H9 (cell line): Measurements from ENCODE around the gene EBLN2. TPM values are rescaled to one million over a fixed set of nuclear protein-coding genes. Genes with fewer than 3 reads are reported as not detected.

Experiments
- DNase-seq: peaks from one replicate; pipeline ENCODE4 v3.0.0-alpha.2; 2017
- H2AFZ ChIP-seq: one replicate; pipeline ENCODE4 v1.6.1; 2013; ENCODE audit warnings: mild to moderate bottlenecking, low read length, control low read depth, moderate library complexity
- H2AK5ac ChIP-seq: 2 replicates; pipeline ENCODE4 v1.6.1; 2013; ENCODE audit warnings: low read length, control low read depth, mixed read lengths; ENCODE audit not compliant: insufficient read length
- H2BK120ac ChIP-seq: one replicate; pipeline ENCODE4 v1.6.1; 2013; ENCODE audit warnings: low read depth, mild to moderate bottlenecking, low read length, control low read depth, inconsistent platforms; ENCODE audit not compliant: poor library complexity, severe bottlenecking
- H2BK12ac ChIP-seq: 2 replicates; pipeline ENCODE4 v1.6.1; 2013; ENCODE audit warnings: low read length, control low read depth, mixed read lengths, low read depth; ENCODE audit not compliant: insufficient read length
- H2BK15ac ChIP-seq: 2 replicates; pipeline ENCODE4 v1.6.1; 2013; ENCODE audit warnings: low read depth, low read length, control low read depth
- H2BK20ac ChIP-seq: one replicate; pipeline ENCODE4 v1.6.1; 2013; ENCODE audit warnings: low read depth, mild to moderate bottlenecking, low read length, control low read depth, inconsistent platforms; ENCODE audit not compliant: poor library complexity, severe bottlenecking
- H2BK5ac ChIP-seq: 2 replicates; pipeline ENCODE4 v1.6.1; 2013; ENCODE audit warnings: low read length, control low read depth, mixed read lengths; ENCODE audit not compliant: insufficient read length
- H3K14ac ChIP-seq: 2 replicates; pipeline ENCODE4 v1.6.1; 2013; ENCODE audit warnings: low read length, control low read depth; ENCODE audit not compliant: insufficient read depth
- H3K18ac ChIP-seq: 2 replicates; pipeline ENCODE4 v1.6.1; 2013; ENCODE audit warnings: low read depth, mild to moderate bottlenecking, mixed read lengths, low read length, control low read depth; ENCODE audit not compliant: insufficient read length
- H3K23ac ChIP-seq: 2 replicates; pipeline ENCODE4 v1.6.1; 2013; ENCODE audit warnings: low read length, control low read depth, mixed read lengths, low read depth; ENCODE audit not compliant: insufficient read length
- H3K23me2 ChIP-seq: 2 replicates; pipeline ENCODE4 v1.6.1; 2013; ENCODE audit warnings: low read depth, mild to moderate bottlenecking, mixed read lengths, low read length, control low read depth; ENCODE audit not compliant: insufficient read length, poor library complexity, severe bottlenecking
- H3K27ac ChIP-seq: 2 replicates; pipeline ENCODE4 v1.5.1; 2013; ENCODE audit warnings: low read length, control low read depth, mixed read lengths, low read depth; ENCODE audit not compliant: insufficient read length
- H3K27me3 ChIP-seq: 2 replicates; pipeline ENCODE4 v1.6.1; 2013; ENCODE audit warnings: low read length, control low read depth, inconsistent platforms; ENCODE audit not compliant: insufficient read depth
- H3K4ac ChIP-seq: 2 replicates; pipeline ENCODE4 v1.6.1; 2013; ENCODE audit warnings: low read depth, mild to moderate bottlenecking, control low read depth, inconsistent platforms, low read length, moderate library complexity
- H3K4me1 ChIP-seq: 2 replicates; pipeline ENCODE4 v1.6.1; 2013; ENCODE audit warnings: low read length, control low read depth, inconsistent platforms; ENCODE audit not compliant: insufficient read depth
- H3K4me2 ChIP-seq: 2 replicates; pipeline ENCODE4 v1.6.1; 2013; ENCODE audit warnings: low read length, control low read depth, mixed read lengths; ENCODE audit not compliant: insufficient read length, insufficient read depth
- H3K56ac ChIP-seq: 2 replicates; pipeline ENCODE4 v1.6.1; 2013; ENCODE audit warnings: low read depth, mild to moderate bottlenecking, mixed read lengths, low read length, control low read depth; ENCODE audit not compliant: insufficient read length
- H3K79me1 ChIP-seq: 2 replicates; pipeline ENCODE4 v1.6.1; 2013; ENCODE audit warnings: low read depth, mild to moderate bottlenecking, moderate library complexity, low read length, control low read depth, inconsistent platforms; ENCODE audit not compliant: insufficient read depth, poor library complexity, severe bottlenecking
- H3K79me2 ChIP-seq: 2 replicates; pipeline ENCODE4 v1.6.1; 2013; ENCODE audit warnings: low read length, control low read depth, inconsistent platforms; ENCODE audit not compliant: insufficient read depth
- H3K9ac ChIP-seq: 2 replicates; pipeline ENCODE4 v1.6.1; 2013; ENCODE audit warnings: low read length, control low read depth, mixed read lengths; ENCODE audit not compliant: insufficient read length; ENCODE audit errors: extremely low read depth
- H3K9me3 ChIP-seq: one replicate; pipeline ENCODE4 v1.6.1; 2013; ENCODE audit warnings: low read depth, low read length, inconsistent platforms; ENCODE audit not compliant: control insufficient read depth
- H3T11ph ChIP-seq: one replicate; pipeline ENCODE4 v1.6.1; 2013; ENCODE audit warnings: mild to moderate bottlenecking, low read length, control low read depth, inconsistent platforms
- H4K20me1 ChIP-seq: one replicate; pipeline ENCODE4 v1.6.1; 2013; ENCODE audit not compliant: control insufficient read depth, insufficient read length, insufficient read depth
- H4K5ac ChIP-seq: 2 replicates; pipeline ENCODE4 v1.6.1; 2013; ENCODE audit warnings: low read depth, mild to moderate bottlenecking, mixed read lengths, low read length, control low read depth; ENCODE audit not compliant: insufficient read length
- H4K8ac ChIP-seq: replicated peaks from 2 replicates; pipeline ENCODE4 v1.6.1; 2013; ENCODE audit warnings: low read length, control low read depth, mixed read lengths, low read depth; ENCODE audit not compliant: insufficient read length
- H4K91ac ChIP-seq: 2 replicates; pipeline ENCODE4 v1.6.1; 2013; ENCODE audit warnings: low read depth, mild to moderate bottlenecking, moderate library complexity, mixed read lengths, low read length, control low read depth; ENCODE audit not compliant: insufficient read length
- H3K27ac Mint-ChIP-seq, 3 experiments: 2 replicates in 2 of 3; 3 replicates in 1 of 3; pipeline ENCODE4 v1.8.0; 2020 to 2021; ENCODE audit warnings: mixed read lengths in 3 of 3, mild to moderate bottlenecking in 1 of 3, moderate library complexity in 1 of 3
- H3K27me3 Mint-ChIP-seq: 2 replicates; pipeline ENCODE4 v1.8.0; 2021; ENCODE audit warnings: low read depth, mild to moderate bottlenecking, moderate library complexity, mixed read lengths
- H3K36me3 Mint-ChIP-seq, 3 experiments: 2 replicates in 2 of 3; 3 replicates in 1 of 3; pipeline ENCODE4 v1.8.0; 2020 to 2021; ENCODE audit warnings: low read depth in 3 of 3, mixed read lengths in 3 of 3; ENCODE audit not compliant: insufficient read depth in 1 of 3
- H3K4me1 Mint-ChIP-seq, 2 experiments: 2 replicates each; pipeline ENCODE4 v1.8.0; 2020; ENCODE audit warnings: mixed read lengths in 2 of 2
- H3K4me3 Mint-ChIP-seq, 2 experiments: 2 replicates in 1 of 2; 3 replicates in 1 of 2; pipeline ENCODE4 v1.8.0; 2020 to 2021; ENCODE audit warnings: mild to moderate bottlenecking in 2 of 2, mixed read lengths in 2 of 2, moderate library complexity in 1 of 2
- H3K9me3 Mint-ChIP-seq, 2 experiments: 2 replicates in 1 of 2; 3 replicates in 1 of 2; pipeline ENCODE4 v1.8.0; 2020; ENCODE audit warnings: mild to moderate bottlenecking in 2 of 2, mixed read lengths in 2 of 2, moderate library complexity in 1 of 2
- CTCF ChIP-seq: fragments of 200-600 bp; sonication (generic); conservative IDR thresholded peaks from 3 replicates; pipeline ENCODE4 v1.8.0; 2021; ENCODE audit warnings: antibody characterized with exemption, mild to moderate bottlenecking
- WGBS: extraction: QIAGEN DNeasy Blood & Tissue Kit; methylation state at CpG from one replicate; pipeline ENCODE4 v1.1.7; 2013; ENCODE audit warnings: missing lambda C conversion rate, low lambda C conversion rate, mixed read lengths; ENCODE audit not compliant: insufficient read length; ENCODE audit errors: extremely low coverage; 5-methylcytosine and 5-hydroxymethylcytosine counted together
- total RNA-seq: library from RNA; stranded (reverse); gene quantifications from 2 replicates; pipeline ENCODE4 v1.2.1, GENCODE V29; 2021

The EBLN2 gene
- total RNA-seq, 1 experiment from 2014 or later: 6.1 TPM

GRCh38 chr3:73028803-73029202 is 32.7 kb upstream of the EBLN2 start:
- no peak overlapping the region for H2AFZ ChIP-seq
- no peak overlapping the region for H3K23ac ChIP-seq
- no peak for TF ChIP-seq CTCF
- H3K36me3 Mint-ChIP-seq: peaks cover 3 to 7% (median 7%) of the 10 kb centered on the region in 3 experiments; a peak in 6 of 7 replicates
- H3K27ac ChIP-seq: no peak overlapping the region
- no peaks in the 10 kb centered on the region for H3K9me3 ChIP-seq
- no peak overlapping the region for H2AK5ac ChIP-seq
- no CpG with 5 or more reads among the region's 4 CpGs for WGBS
- H4K20me1 ChIP-seq: no peaks in the 10 kb centered on the region
- no peak overlapping the region for H4K5ac ChIP-seq
- peaks cover 64% of the 10 kb centered on the region; the same call in 1 of the 2 replicates for H3K79me2 ChIP-seq
- H3K27me3 Mint-ChIP-seq: no peaks in the 10 kb centered on the region
- peaks cover 33 to 40% of the 10 kb centered on the region in 2 experiments for H3K4me1 Mint-ChIP-seq
- H3K4me3 Mint-ChIP-seq: no peak overlapping the region
- no peak overlapping the region for H3K4ac ChIP-seq
- H3K9ac ChIP-seq: no peak overlapping the region
- DNase-seq: no peak
- H3K14ac ChIP-seq: no peak overlapping the region
- no peak overlapping the region for H3K4me2 ChIP-seq
- H3K56ac ChIP-seq: no peak overlapping the region
- H2BK15ac ChIP-seq: no peak overlapping the region
- H4K91ac ChIP-seq: no peak overlapping the region
- H2BK120ac ChIP-seq: no peak overlapping the region
- no peak overlapping the region for H2BK12ac ChIP-seq
- no peak overlapping the region for H2BK20ac ChIP-seq
- H4K8ac ChIP-seq: no peak overlapping the region
- H3T11ph ChIP-seq: no peak overlapping the region
- no peaks in the 10 kb centered on the region for H3K27me3 ChIP-seq
- no peak overlapping the region for H2BK5ac ChIP-seq
- H3K27ac Mint-ChIP-seq: peak overlapping the region; percentile 54 to 84 (median 79); a peak in 6 of 7 replicates
- no peak overlapping the region for H3K18ac ChIP-seq
- H3K23me2 ChIP-seq: no peaks in the 10 kb centered on the region
- no peaks in the 10 kb centered on the region for H3K79me1 ChIP-seq
- H3K9me3 Mint-ChIP-seq: no peaks in the 10 kb centered on the region
- peaks cover 7% of the 10 kb centered on the region; the same call in 1 of the 2 replicates for H3K4me1 ChIP-seq
